Adrenal gland (tissue), 12 donors: ENCODE results near the gene SERGEF. TPM values are rescaled to one million over a fixed set of nuclear protein-coding genes. Genes with fewer than 3 reads are reported as not detected.
A peak's percentile ranks its signal among the peaks of the same experiment; 100 is the strongest.

Experiments
- DNase-seq, 7 donors: peaks; one replicate each; pipeline ENCODE4 v3.0.0-alpha.2; 2019 to 2020
- H3K27ac ChIP-seq, 5 donors: fragments of 200-600 bp; sonication (generic) in 4 of 5; 1 replicate in 3 of 5; 2 replicates in 2 of 5; pipeline versions ENCODE4 v1.5.1 to v1.8.0; 2016 to 2020; ENCODE audit warnings: mild to moderate bottlenecking in 1 of 5
- H3K27me3 ChIP-seq: fragments of 200-600 bp; 2 replicates; pipeline ENCODE4 v1.8.0; 2021
- H3K36me3 ChIP-seq, 2 donors: fragments of 200-600 bp; replicated peaks in 1 of 2; 1 replicate in 1 of 2; 2 replicates in 1 of 2; pipeline versions ENCODE4 v1.5.1 to v1.8.0; 2018 to 2022
- H3K4me1 ChIP-seq, 2 donors: fragments of 200-600 bp; replicated peaks in 1 of 2; 1 replicate in 1 of 2; 2 replicates in 1 of 2; pipeline versions ENCODE4 v1.5.1 to v1.8.0; 2018 to 2021
- H3K4me3 ChIP-seq, 4 donors: fragments of 200-600 bp; sonication (generic) in 3 of 4; one replicate each; pipeline ENCODE4 v1.5.1; 2016 to 2018
- H3K9me3 ChIP-seq, 3 donors: fragments of 200-600 bp; sonication (generic) in 1 of 3; replicated peaks in 1 of 3; 1 replicate in 2 of 3; 2 replicates in 1 of 3; pipeline versions ENCODE4 v1.5.1 to v1.8.0; 2016 to 2021
- POLR2A ChIP-seq, 2 donors: fragments of 450-650 bp; IDR thresholded peaks; one replicate each; pipeline ENCODE4 v1.6.1; 2017; ENCODE audit warnings: antibody characterized with exemption in 2 of 2, mild to moderate bottlenecking in 2 of 2, moderate library complexity in 1 of 2
- WGBS, 4 donors: extraction: QIAGEN DNeasy Blood & Tissue Kit in 2 of 4; methylation state at CpG; one replicate each; pipeline versions ENCODE4 v1.1.5 to v1.1.7; 2013 to 2017; 5-methylcytosine and 5-hydroxymethylcytosine counted together
- intact Hi-C, 2 donors: fragments of 100-400 bp; cut with DNase I; formaldehyde crosslinking; loops; one replicate each; pipeline versions ENCODE4 v1.14.1 to v1.15.0; 2022 to 2023
- polyA plus RNA-seq, 3 donors: library from polyadenylated mRNA; stranded (reverse); fragments of 200-250 nt in 2 of 3; fragments of 350-450 nt in 1 of 3; fragmentation: Illumina TruSeq in 1 of 3; extraction: RNeasy Lipid Tissue Mini Kit (QIAGEN cat#74804) in 1 of 3; gene quantifications; one replicate each; pipeline ENCODE4 v1.2.3, GENCODE V29; 2013 to 2014
- total RNA-seq, 9 donors: library from RNA; depleted of rRNA in 4 of 9; stranded (reverse); fragments of >200 nt in 4 of 9; fragments of 120-200 nt in 1 of 9; fragmentation: NEBNext Ultra II Directional in 1 of 9; extraction: Animal tissue kit (Norgen Biotek cat#: 25700) in 1 of 9; gene quantifications; one replicate each; pipeline versions ENCODE4 v1.1.0 to v1.2.4, GENCODE V29; 2013 to 2023
- TF ChIP-seq, protein P1 (sequence below), 6 experiments: fragments of 450-650 bp in 4 of 6; fragments of 200-600 bp in 2 of 6; sonication (generic) in 1 of 6; IDR thresholded peaks; 1 replicate in 5 of 6; 2 replicates in 1 of 6; pipeline versions ENCODE4 v1.5.1 to v1.8.0; 2016 to 2021; ENCODE audit warnings: antibody characterized with exemption in 6 of 6, mild to moderate bottlenecking in 2 of 6, moderate library complexity in 1 of 6
- donor health status: healthy with polysubstance abuse.
- donor health status: Bipolar disorder and iron deficiency.
- donor health status: DM: yes; HTN: yes; CAD: no.
- donor health status: DM: no; HTN: no; CAD: no.
- donor health status: DM: no; HTN: no; CAD: no.
- donor health status: DM: yes; HTN: yes; CAD: no.

Gene SERGEF
- total and polyA plus RNA-seq, 12 donors = 21.7 to 216 (median 38.4) TPM

- H3K4me1 ChIP-seq = peaks cover 0 to 6% of the 10 kb centered on the region in 2 donors
- WGBS, 4 donors = 92 to 96% (median 94%) methylated on average over 2 of the region's 2 CpGs
- no peak overlapping the region for H3K4me3 ChIP-seq
- no peak for DNase-seq
- no peaks in the 10 kb centered on the region for H3K27me3 ChIP-seq
- H3K36me3 ChIP-seq = no peaks in the 10 kb centered on the region
- TF ChIP-seq, protein P1, sequence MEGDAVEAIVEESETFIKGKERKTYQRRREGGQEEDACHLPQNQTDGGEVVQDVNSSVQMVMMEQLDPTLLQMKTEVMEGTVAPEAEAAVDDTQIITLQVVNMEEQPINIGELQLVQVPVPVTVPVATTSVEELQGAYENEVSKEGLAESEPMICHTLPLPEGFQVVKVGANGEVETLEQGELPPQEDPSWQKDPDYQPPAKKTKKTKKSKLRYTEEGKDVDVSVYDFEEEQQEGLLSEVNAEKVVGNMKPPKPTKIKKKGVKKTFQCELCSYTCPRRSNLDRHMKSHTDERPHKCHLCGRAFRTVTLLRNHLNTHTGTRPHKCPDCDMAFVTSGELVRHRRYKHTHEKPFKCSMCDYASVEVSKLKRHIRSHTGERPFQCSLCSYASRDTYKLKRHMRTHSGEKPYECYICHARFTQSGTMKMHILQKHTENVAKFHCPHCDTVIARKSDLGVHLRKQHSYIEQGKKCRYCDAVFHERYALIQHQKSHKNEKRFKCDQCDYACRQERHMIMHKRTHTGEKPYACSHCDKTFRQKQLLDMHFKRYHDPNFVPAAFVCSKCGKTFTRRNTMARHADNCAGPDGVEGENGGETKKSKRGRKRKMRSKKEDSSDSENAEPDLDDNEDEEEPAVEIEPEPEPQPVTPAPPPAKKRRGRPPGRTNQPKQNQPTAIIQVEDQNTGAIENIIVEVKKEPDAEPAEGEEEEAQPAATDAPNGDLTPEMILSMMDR (IDR thresholded peaks at IDR 0.05) = no peak
- TF ChIP-seq POLR2A (IDR thresholded peaks at IDR 0.05) = no peak
- no peak overlapping the region for H3K27ac ChIP-seq
- intact Hi-C loops = no loop called here
- H3K9me3 ChIP-seq = no peaks in the 10 kb centered on the region
Observed at GRCh38 chr11:17850336-17850735, 162.5 kb downstream of the SERGEF start.

GRCh38 chr11:17848715-17849114 is 164.1 kb downstream of the SERGEF start:
- 91 to 98% (median 97%) methylated on average over 2 of the region's 2 CpGs for WGBS, 4 donors
- intact Hi-C loops = no loop called here
- no peak for DNase-seq

DNA sequence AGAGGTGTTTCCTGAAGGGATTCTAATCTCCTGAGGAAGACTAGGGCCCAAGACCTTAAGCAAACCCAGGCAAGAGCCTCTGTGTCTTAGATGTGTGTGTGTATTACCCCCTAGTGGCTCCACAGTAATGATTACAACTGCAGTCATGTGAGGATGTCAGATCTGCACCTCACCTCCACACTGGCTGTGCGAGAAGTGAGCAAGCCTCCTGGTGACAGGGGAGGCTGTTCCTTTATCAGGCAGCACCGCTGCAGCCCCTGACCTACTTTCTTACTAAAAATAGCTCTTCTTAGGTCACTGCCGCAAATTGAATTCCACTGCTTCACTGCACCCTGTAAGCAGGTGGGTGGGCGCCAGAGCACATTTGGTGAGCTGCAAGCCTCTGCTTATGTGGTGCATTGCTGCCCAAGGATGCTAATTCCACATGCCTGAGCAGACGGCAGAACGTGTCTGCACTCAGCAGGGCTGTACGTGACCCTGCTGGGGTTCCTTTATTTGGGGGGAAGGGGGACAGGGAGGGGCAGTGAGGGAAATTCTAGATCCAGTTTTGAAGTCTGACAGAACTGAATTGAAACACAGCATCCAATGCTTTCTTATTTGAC is 165.9 kb downstream of the SERGEF start:
- Histone ChIP-seq H3K27me3 (no peaks in the 10 kb centered on the region), H3K4me3 (no peak overlapping the region), H3K36me3 (no peaks in the 10 kb centered on the region), H3K4me1 (peaks cover 0 to 6% of the 10 kb centered on the region in 2 donors), H3K9me3 (no peaks in the 10 kb centered on the region), H3K27ac (no peak overlapping the region)
- DNase-seq = peak in 5 of 7 donors; percentile 18 to 64 (median 31)
- intact Hi-C loops = no loop called here
- WGBS, 4 donors = 41 to 73% (median 54%) methylated on average over 7 of the region's 7 CpGs
- TF ChIP-seq POLR2A (IDR thresholded peaks at IDR 0.05) = no peak
- TF ChIP-seq, protein P1 (IDR thresholded peaks at IDR 0.05) = peak in 3 of 6 experiments; percentile 10 to 30 (median 10)

More at GRCh38 chr11:17848715-17849114, 164.1 kb downstream of the SERGEF start:
- Histone ChIP-seq H3K4me3 (no peak overlapping the region), H3K27ac (no peak overlapping the region), H3K36me3 (no peaks in the 10 kb centered on the region), H3K27me3 (no peaks in the 10 kb centered on the region), H3K9me3 (no peaks in the 10 kb centered on the region), H3K4me1 (peaks cover 0 to 6% of the 10 kb centered on the region in 2 donors)
- TF ChIP-seq, protein P1 (IDR thresholded peaks at IDR 0.05) = no peak

- H3K4me1 ChIP-seq = peaks cover 0 to 6% of the 10 kb centered on the region in 2 donors
- no peaks in the 10 kb centered on the region for H3K36me3 ChIP-seq
- H3K27ac ChIP-seq = no peak overlapping the region
- H3K4me3 ChIP-seq = no peak overlapping the region
- TF ChIP-seq POLR2A (IDR thresholded peaks at IDR 0.05) = no peak
- TF ChIP-seq, protein P1 (IDR thresholded peaks at IDR 0.05) = no peak
- DNase-seq = no peak
- no peaks in the 10 kb centered on the region for H3K9me3 ChIP-seq
- H3K27me3 ChIP-seq = no peaks in the 10 kb centered on the region
- intact Hi-C loops = no loop called here
Observed at GRCh38 chr11:17845431-17845881, 167.4 kb downstream of the SERGEF start.
